GM06990 (cell line): ENCODE data around the gene FN1.
"Not testable (repeated sequence)": the region's sequence is repeated elsewhere in the genome, so short reads cannot be mapped to it uniquely, and the experiment has no call there.

Source experiments
- DNase-seq: peaks from one replicate; pipeline ENCODE4 v3.0.0-alpha.2; 2011; ENCODE audit not compliant: insufficient read length; ENCODE audit errors: extremely low read depth
- H3K27me3 ChIP-seq: replicated peaks from 2 replicates; pipeline ENCODE4 v1.6.0; 2011; ENCODE audit warnings: low read length; ENCODE audit not compliant: control insufficient read depth, insufficient read depth
- H3K36me3 ChIP-seq: 2 replicates; pipeline ENCODE4 v1.5.1; 2011; ENCODE audit warnings: low read length; ENCODE audit not compliant: control insufficient read depth, insufficient read depth
- H3K4me3 ChIP-seq: replicated peaks from 2 replicates; pipeline ENCODE4 v1.5.1; 2011; ENCODE audit warnings: low read depth, mild to moderate bottlenecking, control low read depth, low read length
- CTCF ChIP-seq: IDR thresholded peaks from 2 replicates; pipeline ENCODE4 v1.5.1; 2011; ENCODE audit warnings: low read length, control low read depth, mild to moderate bottlenecking, inconsistent platforms; ENCODE audit not compliant: insufficient read depth, poor library complexity, severe bottlenecking

Gene FN1

GRCh38 chr2:215360596-215360995, 75.3 kb downstream of the FN1 start:
- peaks cover 8% of the 10 kb centered on the region for H3K36me3 ChIP-seq
- H3K27me3 ChIP-seq: no peaks in the 10 kb centered on the region
- no peak for TF ChIP-seq CTCF
- no peak overlapping the region for H3K4me3 ChIP-seq
- no peak for DNase-seq

GRCh38 chr2:215360059-215360458, 75.8 kb downstream of the FN1 start:
- H3K36me3 ChIP-seq: not testable (repeated sequence)

GRCh38 chr2:215359576-215359922, 76.3 kb downstream of the FN1 start:
- Histone ChIP-seq H3K27me3 (no peaks in the 10 kb centered on the region), H3K36me3 (peaks cover 10% of the 10 kb centered on the region), H3K4me3 (no peak overlapping the region)
- DNase-seq: no peak
- no peak for TF ChIP-seq CTCF

More at GRCh38 chr2:215360059-215360458, 75.8 kb downstream of the FN1 start:
- H3K27me3 ChIP-seq, H3K4me3 ChIP-seq, DNase-seq: not testable (repeated sequence)

GRCh38 chr2:215358891-215359575, 76.8 kb downstream of the FN1 start:
- peaks cover 10% of the 10 kb centered on the region for H3K36me3 ChIP-seq
- TF ChIP-seq CTCF: no peak
- H3K4me3 ChIP-seq: no peak overlapping the region
- no peak for DNase-seq
- H3K27me3 ChIP-seq: no peaks in the 10 kb centered on the region

GRCh38 chr2:215358312-215358845, 77.5 kb downstream of the FN1 start:
- no peaks in the 10 kb centered on the region for H3K27me3 ChIP-seq

GRCh38 chr2:215357660-215358059, 78.2 kb downstream of the FN1 start:
- TF ChIP-seq CTCF: no peak
- Histone ChIP-seq H3K4me3 (no peak overlapping the region), H3K36me3 (peaks cover 9% of the 10 kb centered on the region), H3K27me3 (no peaks in the 10 kb centered on the region)
- DNase-seq: no peak

More at GRCh38 chr2:215358312-215358845, 77.5 kb downstream of the FN1 start:
- DNase-seq: no peak
- TF ChIP-seq CTCF: no peak
- Histone ChIP-seq H3K4me3 (no peak overlapping the region), H3K36me3 (peaks cover 10% of the 10 kb centered on the region)
